ENCODE measurements around the gene CHTF18. TPM values are rescaled to one million over a fixed set of nuclear protein-coding genes. Genes with fewer than 3 reads are reported as not detected.
"Not testable (repeated sequence)": the region's sequence is repeated elsewhere in the genome, so short reads cannot be mapped to it uniquely, and the experiment has no call there.

CHTF18 gene
- polyA plus RNA-seq, 3 donors = 0.57 to 13.8 (median 2.2) TPM

GRCh38 chr16:835373-835772 is 47.0 kb downstream of the CHTF18 start:
- TF ChIP-seq, protein P1, sequence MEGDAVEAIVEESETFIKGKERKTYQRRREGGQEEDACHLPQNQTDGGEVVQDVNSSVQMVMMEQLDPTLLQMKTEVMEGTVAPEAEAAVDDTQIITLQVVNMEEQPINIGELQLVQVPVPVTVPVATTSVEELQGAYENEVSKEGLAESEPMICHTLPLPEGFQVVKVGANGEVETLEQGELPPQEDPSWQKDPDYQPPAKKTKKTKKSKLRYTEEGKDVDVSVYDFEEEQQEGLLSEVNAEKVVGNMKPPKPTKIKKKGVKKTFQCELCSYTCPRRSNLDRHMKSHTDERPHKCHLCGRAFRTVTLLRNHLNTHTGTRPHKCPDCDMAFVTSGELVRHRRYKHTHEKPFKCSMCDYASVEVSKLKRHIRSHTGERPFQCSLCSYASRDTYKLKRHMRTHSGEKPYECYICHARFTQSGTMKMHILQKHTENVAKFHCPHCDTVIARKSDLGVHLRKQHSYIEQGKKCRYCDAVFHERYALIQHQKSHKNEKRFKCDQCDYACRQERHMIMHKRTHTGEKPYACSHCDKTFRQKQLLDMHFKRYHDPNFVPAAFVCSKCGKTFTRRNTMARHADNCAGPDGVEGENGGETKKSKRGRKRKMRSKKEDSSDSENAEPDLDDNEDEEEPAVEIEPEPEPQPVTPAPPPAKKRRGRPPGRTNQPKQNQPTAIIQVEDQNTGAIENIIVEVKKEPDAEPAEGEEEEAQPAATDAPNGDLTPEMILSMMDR (IDR thresholded peaks at IDR 0.05) = no peak
- H3K36me3 Mint-ChIP-seq = no peaks in the 10 kb centered on the region
- H3K4me3 Mint-ChIP-seq = no peak overlapping the region
- no peak for DNase-seq
- H3K4me1 Mint-ChIP-seq = peaks cover 1% of the 10 kb centered on the region
- peaks cover 26 to 38% (median 31%) of the 10 kb centered on the region in 7 donors for H3K9me3 Mint-ChIP-seq
- intact Hi-C loops (cut with micrococcal nuclease) = no loop called here
- no peak overlapping the region for H3K27ac Mint-ChIP-seq
- H3K9ac ChIP-seq (ENCODE audit: insufficient read depth, low read length, poor library complexity, severe bottlenecking) = no peak overlapping the region
- no peak overlapping the region for H3K4me3 ChIP-seq (replicated peaks in 1 of 3; ENCODE audit: low read depth in 2 of 3, low read length in 3 of 3)
- no peak overlapping the region for H3K4me2 ChIP-seq (replicated peaks; ENCODE audit: extremely low read depth, low read length, poor library complexity, severe bottlenecking)
- no peaks in the 10 kb centered on the region for H3K27me3 ChIP-seq (ENCODE audit: control insufficient read depth in 2 of 2, insufficient read depth in 2 of 2, low read length in 2 of 2)
- no peaks in the 10 kb centered on the region for H3K79me2 ChIP-seq (ENCODE audit: insufficient read depth, low read length)
- peaks cover 22 to 30% of the 10 kb centered on the region in 2 donors for H3K9me3 ChIP-seq (replicated peaks in 1 of 2; ENCODE audit: control insufficient read depth in 1 of 2, insufficient read depth in 1 of 2, low read length in 2 of 2)
- H3K27me3 Mint-ChIP-seq (ENCODE audit: low read depth in 3 of 3) = peaks cover 0 to 16% (median 7%) of the 10 kb centered on the region in 3 donors
- H3K4me1 ChIP-seq (ENCODE audit: control insufficient read depth in 1 of 2, insufficient read depth in 2 of 2, low read length in 2 of 2) = no peaks in the 10 kb centered on the region
- WGBS (ENCODE audit: insufficient coverage) = 95% methylated on average over 6 of the region's 10 CpGs
- no peaks in the 10 kb centered on the region for H4K20me1 ChIP-seq (ENCODE audit: insufficient read depth, low read length)
- H3K27ac ChIP-seq (ENCODE audit: low read depth in 1 of 2, low read length in 2 of 2) = no peak overlapping the region
- no peaks in the 10 kb centered on the region for H3K36me3 ChIP-seq (replicated peaks in 1 of 2; ENCODE audit: control insufficient read depth in 1 of 2, insufficient read depth in 2 of 2, low read length in 2 of 2)
- no peak overlapping the region for H2AFZ ChIP-seq (ENCODE audit: insufficient read depth, low read depth, low read length, poor library complexity, severe bottlenecking)

- Histone ChIP-seq H3K36me3 (replicated peaks in 1 of 2; ENCODE audit: control insufficient read depth in 1 of 2, insufficient read depth in 2 of 2, low read length in 2 of 2) (no peaks in the 10 kb centered on the region), H3K79me2 (ENCODE audit: insufficient read depth, low read length) (no peaks in the 10 kb centered on the region), H3K9ac (ENCODE audit: insufficient read depth, low read length, poor library complexity, severe bottlenecking) (no peak overlapping the region), H3K4me3 (replicated peaks in 1 of 3; ENCODE audit: low read depth in 2 of 3, low read length in 3 of 3) (no peak overlapping the region), H3K27ac (ENCODE audit: low read depth in 1 of 2, low read length in 2 of 2) (no peak overlapping the region), H3K27me3 (ENCODE audit: control insufficient read depth in 2 of 2, insufficient read depth in 2 of 2, low read length in 2 of 2) (no peaks in the 10 kb centered on the region), H3K4me1 (ENCODE audit: control insufficient read depth in 1 of 2, insufficient read depth in 2 of 2, low read length in 2 of 2) (no peaks in the 10 kb centered on the region), H4K20me1 (ENCODE audit: insufficient read depth, low read length) (no peaks in the 10 kb centered on the region), H2AFZ (ENCODE audit: insufficient read depth, low read depth, low read length, poor library complexity, severe bottlenecking) (no peak overlapping the region), H3K4me2 (replicated peaks; ENCODE audit: extremely low read depth, low read length, poor library complexity, severe bottlenecking) (no peak overlapping the region), H3K9me3 (replicated peaks in 1 of 2; ENCODE audit: control insufficient read depth in 1 of 2, insufficient read depth in 1 of 2, low read length in 2 of 2) (peaks cover 22 to 30% of the 10 kb centered on the region in 2 donors)
- no peaks in the 10 kb centered on the region for H3K4me1 Mint-ChIP-seq
- no peaks in the 10 kb centered on the region for H3K36me3 Mint-ChIP-seq
- no peak overlapping the region for H3K27ac Mint-ChIP-seq
- peaks cover 26 to 38% (median 31%) of the 10 kb centered on the region in 7 donors for H3K9me3 Mint-ChIP-seq
- H3K27me3 Mint-ChIP-seq (ENCODE audit: low read depth in 3 of 3) = peaks cover 2 to 10% (median 7%) of the 10 kb centered on the region in 3 donors
- TF ChIP-seq, protein P1 (IDR thresholded peaks at IDR 0.05) = no peak
- no peak overlapping the region for H3K4me3 Mint-ChIP-seq
- no CpG with 5 or more reads among the region's 4 CpGs for WGBS (ENCODE audit: insufficient coverage)
- intact Hi-C loops (cut with micrococcal nuclease) = no loop called here
- DNase-seq = no peak
These were observed 47.8 kb downstream of the CHTF18 start for GRCh38 chr16:836221-836620.

- H3K79me2 ChIP-seq (ENCODE audit: insufficient read depth, low read length); intact Hi-C loops (cut with micrococcal nuclease); H3K27me3 ChIP-seq (ENCODE audit: control insufficient read depth in 2 of 2, insufficient read depth in 2 of 2, low read length in 2 of 2); H3K27ac ChIP-seq (ENCODE audit: low read depth in 1 of 2, low read length in 2 of 2); H4K20me1 ChIP-seq (ENCODE audit: insufficient read depth, low read length); H3K9ac ChIP-seq (ENCODE audit: insufficient read depth, low read length, poor library complexity, severe bottlenecking); H3K27ac Mint-ChIP-seq; H3K4me1 ChIP-seq (ENCODE audit: control insufficient read depth in 1 of 2, insufficient read depth in 2 of 2, low read length in 2 of 2); H3K36me3 ChIP-seq (replicated peaks in 1 of 2; ENCODE audit: control insufficient read depth in 1 of 2, insufficient read depth in 2 of 2, low read length in 2 of 2); H3K27me3 Mint-ChIP-seq (ENCODE audit: low read depth in 3 of 3); DNase-seq; H3K4me3 Mint-ChIP-seq; H3K4me1 Mint-ChIP-seq; H3K4me3 ChIP-seq (replicated peaks in 1 of 3; ENCODE audit: low read depth in 2 of 3, low read length in 3 of 3); H2AFZ ChIP-seq (ENCODE audit: insufficient read depth, low read depth, low read length, poor library complexity, severe bottlenecking); H3K4me2 ChIP-seq (replicated peaks; ENCODE audit: extremely low read depth, low read length, poor library complexity, severe bottlenecking); H3K36me3 Mint-ChIP-seq: not testable (repeated sequence)
- WGBS (ENCODE audit: insufficient coverage) = no CpG with 5 or more reads among the region's 3 CpGs
- H3K9me3 Mint-ChIP-seq = peaks cover 26 to 38% (median 31%) of the 10 kb centered on the region in 7 donors
- peaks cover 22 to 30% of the 10 kb centered on the region in 2 donors for H3K9me3 ChIP-seq (replicated peaks in 1 of 2; ENCODE audit: control insufficient read depth in 1 of 2, insufficient read depth in 1 of 2, low read length in 2 of 2)
These were observed 48.4 kb downstream of the CHTF18 start for GRCh38 chr16:836822-837221.
